T-helper 1 cell treated with Interleukin-12 subunit alpha and Interleukin-12 subunit beta and Interleukin-4 antibody, amounts not matched to agents 30 μg/mL and 1 μg/mL, for 36 hours (primary cell): Measurements from ENCODE around the gene STX16.

Experiments used
- H3K27ac Mint-ChIP-seq: one replicate; pipeline ENCODE4 v1.8.0; 2021; ENCODE audit warnings: mild to moderate bottlenecking, mixed read lengths
- H3K27me3 Mint-ChIP-seq: one replicate; pipeline ENCODE4 v1.8.0; 2021; ENCODE audit warnings: low read depth, mixed read lengths
- H3K36me3 Mint-ChIP-seq: one replicate; pipeline ENCODE4 v1.8.0; 2021; ENCODE audit warnings: low read depth, mixed read lengths
- H3K4me1 Mint-ChIP-seq: one replicate; pipeline ENCODE4 v1.8.0; 2021; ENCODE audit warnings: low read depth, mixed read lengths
- H3K4me3 Mint-ChIP-seq: one replicate; pipeline ENCODE4 v1.8.0; 2021; ENCODE audit warnings: mild to moderate bottlenecking, moderate library complexity, mixed read lengths
- H3K9me3 Mint-ChIP-seq: one replicate; pipeline ENCODE4 v1.8.0; 2021; ENCODE audit warnings: mixed read lengths

The STX16 gene

GRCh38 chr20:58714923-58715351 lies 63.9 kb downstream of the STX16 start:
- Mint-ChIP-seq H3K36me3 (no peaks in the 10 kb centered on the region), H3K27me3 (no peaks in the 10 kb centered on the region), H3K27ac (no peak overlapping the region), H3K4me1 (no peaks in the 10 kb centered on the region), H3K4me3 (no peak overlapping the region), H3K9me3 (no peaks in the 10 kb centered on the region)

GRCh38 chr20:58715391-58715800 lies 64.3 kb downstream of the STX16 start:
- no peak overlapping the region for H3K4me3 Mint-ChIP-seq
- no peaks in the 10 kb centered on the region for H3K9me3 Mint-ChIP-seq
- no peaks in the 10 kb centered on the region for H3K27me3 Mint-ChIP-seq
- H3K4me1 Mint-ChIP-seq = no peaks in the 10 kb centered on the region
- no peaks in the 10 kb centered on the region for H3K36me3 Mint-ChIP-seq
- no peak overlapping the region for H3K27ac Mint-ChIP-seq

DNA sequence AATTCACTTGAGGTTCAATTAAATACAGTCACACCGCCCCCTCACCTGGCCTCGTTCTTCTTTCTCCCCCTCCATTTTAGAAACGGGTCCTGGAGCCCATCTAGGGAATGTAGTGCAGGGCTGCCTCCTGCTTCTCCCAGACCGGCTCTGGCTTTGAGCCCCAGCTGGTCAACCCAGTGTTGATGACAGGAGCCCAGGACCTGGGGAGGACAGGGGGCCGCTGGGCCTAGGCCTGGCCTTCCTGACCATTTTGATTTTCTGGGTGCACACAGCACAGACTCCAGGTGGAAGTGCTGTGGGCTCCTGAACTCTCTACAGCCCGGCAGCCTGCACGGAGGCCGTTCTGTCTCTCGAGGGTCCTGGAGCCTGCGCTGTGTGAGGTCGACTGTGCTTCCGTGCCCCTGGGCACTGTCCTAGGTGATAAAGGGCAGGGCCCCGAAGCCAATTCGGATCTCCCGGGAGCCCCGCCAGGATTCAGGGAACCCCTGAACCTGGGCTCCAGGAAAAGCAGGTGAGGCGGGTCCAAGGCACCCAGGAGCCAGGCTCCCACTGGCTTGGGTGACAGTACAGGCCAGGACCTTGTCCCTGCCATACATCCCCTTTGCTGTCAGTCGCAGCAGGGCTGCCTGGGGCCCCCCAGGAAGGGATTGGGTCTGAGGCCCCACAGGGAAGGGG lies 64.9 kb downstream of the STX16 start:
- no peak overlapping the region for H3K4me3 Mint-ChIP-seq
- H3K27me3 Mint-ChIP-seq = peaks cover 4% of the 10 kb centered on the region
- H3K36me3 Mint-ChIP-seq = no peaks in the 10 kb centered on the region
- no peaks in the 10 kb centered on the region for H3K4me1 Mint-ChIP-seq
- no peaks in the 10 kb centered on the region for H3K9me3 Mint-ChIP-seq
- no peak overlapping the region for H3K27ac Mint-ChIP-seq

- Mint-ChIP-seq H3K27ac (no peak overlapping the region), H3K27me3 (peaks cover 10% of the 10 kb centered on the region), H3K4me3 (no peak overlapping the region), H3K36me3 (no peaks in the 10 kb centered on the region), H3K9me3 (no peaks in the 10 kb centered on the region), H3K4me1 (no peaks in the 10 kb centered on the region)
Observed at GRCh38 chr20:58716476-58717277, 65.6 kb downstream of the STX16 start.

- no peak overlapping the region for H3K4me3 Mint-ChIP-seq
- H3K27ac Mint-ChIP-seq = no peak overlapping the region
- peaks cover 11% of the 10 kb centered on the region for H3K27me3 Mint-ChIP-seq
- H3K4me1 Mint-ChIP-seq = no peaks in the 10 kb centered on the region
- H3K36me3 Mint-ChIP-seq = no peaks in the 10 kb centered on the region
- H3K9me3 Mint-ChIP-seq = no peaks in the 10 kb centered on the region
Observed at GRCh38 chr20:58717278-58718091, 66.4 kb downstream of the STX16 start.

DNA sequence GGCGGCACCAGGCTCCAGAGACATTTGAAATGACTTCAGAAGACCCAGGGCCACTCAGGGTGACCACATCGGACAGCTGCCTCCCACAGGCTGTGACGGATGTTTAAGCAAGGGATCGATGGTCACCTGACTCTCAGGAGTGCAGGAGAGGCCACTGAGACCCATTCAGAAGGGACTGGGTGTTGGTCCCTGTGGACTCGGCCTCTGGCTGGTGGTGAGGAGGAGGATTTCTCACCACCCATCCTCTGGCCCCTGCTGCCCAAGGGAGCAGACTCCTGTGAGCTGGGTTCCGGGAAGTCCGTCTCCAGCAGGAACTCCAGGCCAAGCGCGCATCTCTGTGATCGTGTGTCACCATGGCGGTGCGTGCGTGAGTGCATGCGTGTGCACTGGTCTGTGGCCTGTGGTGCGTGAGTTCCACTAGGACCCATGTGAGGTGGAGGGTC lies 67.1 kb downstream of the STX16 start:
- no peak overlapping the region for H3K4me3 Mint-ChIP-seq
- no peaks in the 10 kb centered on the region for H3K4me1 Mint-ChIP-seq
- no peaks in the 10 kb centered on the region for H3K9me3 Mint-ChIP-seq
- H3K27ac Mint-ChIP-seq = no peak overlapping the region
- no peaks in the 10 kb centered on the region for H3K36me3 Mint-ChIP-seq
- peaks cover 17% of the 10 kb centered on the region for H3K27me3 Mint-ChIP-seq

- peaks cover 23% of the 10 kb centered on the region for H3K27me3 Mint-ChIP-seq
- H3K27ac Mint-ChIP-seq = no peak overlapping the region
- no peaks in the 10 kb centered on the region for H3K4me1 Mint-ChIP-seq
- H3K9me3 Mint-ChIP-seq = no peaks in the 10 kb centered on the region
- no peak overlapping the region for H3K4me3 Mint-ChIP-seq
- H3K36me3 Mint-ChIP-seq = no peaks in the 10 kb centered on the region
Observed at GRCh38 chr20:58718729-58719128, 67.6 kb downstream of the STX16 start.

DNA sequence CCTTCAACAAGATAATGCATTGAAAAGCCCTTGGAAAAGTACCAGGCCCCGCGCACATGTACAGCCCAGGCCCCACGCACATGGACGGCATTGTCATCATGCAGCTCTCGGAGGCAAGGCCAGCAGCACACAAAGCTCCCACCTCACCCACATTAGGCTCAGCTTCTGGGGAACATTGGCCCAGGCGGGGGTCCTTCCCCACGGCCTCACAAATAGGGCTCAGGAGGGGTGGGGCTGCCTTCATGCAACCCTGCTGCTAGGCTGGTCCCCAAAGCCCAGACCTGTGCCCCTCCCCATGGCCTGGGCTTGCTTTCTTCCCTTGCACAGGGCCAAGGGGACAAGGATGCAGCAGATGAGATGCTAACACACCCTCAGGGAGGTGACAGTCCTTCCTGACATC lies 68.2 kb downstream of the STX16 start:
- no peak overlapping the region for H3K27ac Mint-ChIP-seq
- no peaks in the 10 kb centered on the region for H3K4me1 Mint-ChIP-seq
- no peak overlapping the region for H3K4me3 Mint-ChIP-seq
- H3K36me3 Mint-ChIP-seq = no peaks in the 10 kb centered on the region
- H3K9me3 Mint-ChIP-seq = no peaks in the 10 kb centered on the region
- H3K27me3 Mint-ChIP-seq = peaks cover 28% of the 10 kb centered on the region

DNA sequence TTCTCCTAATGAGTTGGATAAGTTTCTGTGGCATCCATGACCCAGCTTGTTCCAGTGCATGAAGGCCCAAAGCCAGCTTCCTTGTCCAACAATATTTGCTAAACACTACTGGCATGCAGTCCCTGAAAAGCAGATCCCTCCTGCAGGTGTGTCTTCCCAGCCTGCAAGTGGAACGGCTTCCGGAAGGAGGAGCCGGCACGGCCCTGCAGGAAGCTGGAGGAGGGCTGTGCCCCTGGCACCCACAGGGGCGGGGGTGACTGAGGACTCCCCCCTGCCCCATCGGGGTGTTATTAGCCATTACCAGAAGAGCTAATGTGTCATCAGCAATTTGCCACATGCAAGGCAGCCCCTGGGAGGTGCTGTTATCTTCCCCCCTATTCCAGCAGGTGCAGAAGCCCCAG lies 68.9 kb downstream of the STX16 start:
- no peaks in the 10 kb centered on the region for H3K4me1 Mint-ChIP-seq
- H3K27me3 Mint-ChIP-seq = peaks cover 35% of the 10 kb centered on the region

GRCh38 chr20:58720890-58721289 lies 69.8 kb downstream of the STX16 start:
- no peaks in the 10 kb centered on the region for H3K36me3 Mint-ChIP-seq
- no peak overlapping the region for H3K4me3 Mint-ChIP-seq
- peaks cover 36% of the 10 kb centered on the region for H3K27me3 Mint-ChIP-seq
- peak overlapping the region; percentile 7 for H3K27ac Mint-ChIP-seq
- H3K9me3 Mint-ChIP-seq = no peaks in the 10 kb centered on the region
- no peaks in the 10 kb centered on the region for H3K4me1 Mint-ChIP-seq

More for the DNA sequence above, 68.9 kb downstream of the STX16 start:
- H3K27ac Mint-ChIP-seq = no peak overlapping the region
- H3K9me3 Mint-ChIP-seq = no peaks in the 10 kb centered on the region
- H3K36me3 Mint-ChIP-seq = no peaks in the 10 kb centered on the region
- H3K4me3 Mint-ChIP-seq = no peak overlapping the region

GRCh38 chr20:58721951-58722778 lies 71.1 kb downstream of the STX16 start:
- H3K9me3 Mint-ChIP-seq = no peaks in the 10 kb centered on the region

DNA sequence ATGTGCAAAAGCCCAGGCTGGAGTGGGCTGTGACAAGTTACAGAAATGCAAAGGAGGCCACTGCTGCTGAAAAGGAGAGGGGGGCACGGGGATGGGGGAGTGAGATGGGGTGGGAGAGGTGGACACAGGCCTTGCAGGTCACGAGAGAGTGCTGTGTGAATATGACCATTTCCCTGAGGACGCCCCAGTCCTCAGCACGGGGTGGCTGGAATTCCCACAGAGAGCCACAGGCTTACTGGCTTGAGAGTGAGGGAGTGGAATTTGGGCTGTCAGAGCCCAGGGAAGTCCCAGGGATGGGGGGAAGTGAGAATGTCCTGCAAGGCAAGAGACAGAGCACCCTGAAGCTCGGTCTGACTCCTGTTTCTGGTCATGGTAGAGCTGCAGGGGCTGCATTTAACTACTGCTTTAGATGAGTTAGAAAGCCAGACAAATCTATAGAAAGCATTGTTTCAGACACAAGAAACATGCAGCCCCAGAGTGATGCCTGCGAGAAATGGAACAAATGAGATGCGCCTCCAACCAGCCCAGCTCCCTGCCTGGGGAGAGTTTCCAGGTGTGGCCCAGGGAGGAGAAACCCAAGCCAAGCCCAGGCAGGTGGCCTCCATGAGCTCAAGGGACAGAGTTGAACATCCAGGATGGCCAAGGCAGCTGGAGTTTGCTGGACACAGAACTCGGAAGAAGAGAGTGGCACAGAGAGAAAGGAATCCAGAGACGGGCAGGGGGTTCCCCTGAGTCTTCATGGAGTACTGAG lies 72.0 kb downstream of the STX16 start:
- H3K36me3 Mint-ChIP-seq = no peaks in the 10 kb centered on the region
- no peaks in the 10 kb centered on the region for H3K9me3 Mint-ChIP-seq
- peaks cover 50% of the 10 kb centered on the region for H3K27me3 Mint-ChIP-seq
- no peak overlapping the region for H3K27ac Mint-ChIP-seq
- no peaks in the 10 kb centered on the region for H3K4me1 Mint-ChIP-seq
- no peak overlapping the region for H3K4me3 Mint-ChIP-seq

More at GRCh38 chr20:58721951-58722778, 71.1 kb downstream of the STX16 start:
- Mint-ChIP-seq H3K27me3 (peaks cover 42% of the 10 kb centered on the region), H3K27ac (no peak overlapping the region), H3K4me3 (no peak overlapping the region), H3K36me3 (no peaks in the 10 kb centered on the region), H3K4me1 (no peaks in the 10 kb centered on the region)

- Mint-ChIP-seq H3K27me3 (peaks cover 51% of the 10 kb centered on the region), H3K4me1 (no peaks in the 10 kb centered on the region), H3K9me3 (no peaks in the 10 kb centered on the region), H3K4me3 (no peak overlapping the region), H3K36me3 (no peaks in the 10 kb centered on the region), H3K27ac (no peak overlapping the region)
Observed at GRCh38 chr20:58723628-58723984, 72.5 kb downstream of the STX16 start.
